WTC11 (cell line): ENCODE results near the gene ASPHD1. TPM values are rescaled to one million over a fixed set of nuclear protein-coding genes. Genes with fewer than 3 reads are reported as not detected.

Source experiments
- ATAC-seq: fragments of 200-7000 bp; cut with Tn5 transposase; 2 replicates; pipeline ENCODE4 v1.10.0; 2021; ENCODE audit warnings: mild to moderate bottlenecking, moderate library complexity
- CTCF ChIA-PET: fragments of 300-600 bp; sonication (Branson Sonifier 250); formaldehyde crosslinking; loops from one replicate; lab custom pipeline; 2021; ENCODE audit warnings: antibody characterized with exemption; lab: Charles Lee
- POLR2A ChIA-PET: fragments of 350-600 bp; sonication (Branson Sonifier 250); formaldehyde crosslinking; loops from one replicate; lab custom pipeline; 2021; ENCODE audit warnings: antibody characterized with exemption; lab: Charles Lee
- DNase-seq: peaks from one replicate; pipeline ENCODE4 v3.0.0; 2021; ENCODE audit warnings: low spot score
- H3K27ac Mint-ChIP-seq: 2 replicates; pipeline ENCODE4 v1.8.0; 2021; ENCODE audit warnings: mixed read lengths
- H3K27me3 Mint-ChIP-seq: 2 replicates; pipeline ENCODE4 v1.8.0; 2021; ENCODE audit warnings: low read depth, mild to moderate bottlenecking, moderate library complexity, mixed read lengths
- H3K36me3 Mint-ChIP-seq: 2 replicates; pipeline ENCODE4 v1.8.0; 2021; ENCODE audit warnings: mixed read lengths
- H3K4me1 Mint-ChIP-seq: 2 replicates; pipeline ENCODE4 v1.8.0; 2022; ENCODE audit warnings: mixed read lengths
- H3K4me3 Mint-ChIP-seq: 2 replicates; pipeline ENCODE4 v1.8.0; 2021; ENCODE audit warnings: mild to moderate bottlenecking, moderate library complexity, mixed read lengths
- H3K9me3 Mint-ChIP-seq: 2 replicates; pipeline ENCODE4 v1.8.0; 2021; ENCODE audit warnings: mixed read lengths
- JUN ChIP-seq: sonication (generic); formaldehyde crosslinking; IDR thresholded peaks from 2 replicates; pipeline ENCODE4 v1.8.0; 2023; ENCODE audit warnings: mild to moderate bottlenecking, missing genetic modification reagents
- KAT7 ChIP-seq: sonication (generic); formaldehyde crosslinking; IDR thresholded peaks from 2 replicates; pipeline ENCODE4 v1.8.1; 2023; ENCODE audit warnings: missing genetic modification reagents, mild to moderate bottlenecking, borderline replicate concordance
- MYBL2 ChIP-seq: sonication (generic); formaldehyde crosslinking; IDR thresholded peaks from 2 replicates; pipeline ENCODE4 v1.8.1; 2023; ENCODE audit warnings: mild to moderate bottlenecking, moderate library complexity, missing genetic modification reagents
- NFYB ChIP-seq: sonication (generic); formaldehyde crosslinking; conservative IDR thresholded peaks from 2 replicates; pipeline ENCODE4 v1.8.0; 2022; ENCODE audit warnings: low read depth, missing genetic modification reagents
- TEAD4 ChIP-seq: sonication (generic); formaldehyde crosslinking; IDR thresholded peaks from 2 replicates; pipeline ENCODE4 v1.8.0; 2022; ENCODE audit warnings: mild to moderate bottlenecking, missing genetic modification reagents
- ZBTB21 ChIP-seq: sonication (generic); formaldehyde crosslinking; IDR thresholded peaks from 2 replicates; pipeline ENCODE4 v1.8.1; 2023; ENCODE audit warnings: mild to moderate bottlenecking, missing genetic modification reagents, borderline replicate concordance
- ZNF138 ChIP-seq: sonication (generic); formaldehyde crosslinking; conservative IDR thresholded peaks from 2 replicates; pipeline ENCODE4 v1.8.1; 2022; ENCODE audit warnings: mild to moderate bottlenecking, moderate library complexity, missing genetic modification reagents
- ZNF423 ChIP-seq: fragments of 250-450 bp; sonication (Bioruptor Pico); IDR thresholded peaks from 2 replicates; pipeline ENCODE4 v2.1.2; 2022; ENCODE audit warnings: mild to moderate bottlenecking, moderate library complexity
- total RNA-seq: library from RNA; stranded (reverse); gene quantifications from 3 replicates; pipeline ENCODE4 v1.2.3, GENCODE V29; 2021
- TF ChIP-seq, protein P1 (sequence below): sonication (generic); formaldehyde crosslinking; IDR thresholded peaks from 2 replicates; pipeline ENCODE4 v1.8.1; 2022; ENCODE audit warnings: low read depth, missing genetic modification reagents, borderline replicate concordance
- TF ChIP-seq, protein P2 (sequence below): sonication (generic); formaldehyde crosslinking; IDR thresholded peaks from 2 replicates; pipeline ENCODE4 v1.8.0; 2022; ENCODE audit warnings: mild to moderate bottlenecking, missing genetic modification reagents
- TF ChIP-seq, protein P3 (sequence below): fragments of 250-450 bp; sonication (Bioruptor Pico); IDR thresholded peaks from 2 replicates; pipeline ENCODE4 v1.9.0; 2021; ENCODE audit warnings: mild to moderate bottlenecking, borderline replicate concordance
- TF ChIP-seq, protein P4 (sequence below): sonication (generic); formaldehyde crosslinking; IDR thresholded peaks from 2 replicates; pipeline ENCODE4 v1.8.0; 2023; ENCODE audit warnings: missing genetic modification reagents, mild to moderate bottlenecking, borderline replicate concordance
- TF ChIP-seq, protein P5 (sequence below): sonication (generic); formaldehyde crosslinking; IDR thresholded peaks from 2 replicates; pipeline ENCODE4 v1.8.1; 2023; ENCODE audit warnings: mild to moderate bottlenecking, missing genetic modification reagents, moderate library complexity
- TF ChIP-seq, protein P6 (sequence below): fragments of 250-450 bp; sonication (Bioruptor Pico); IDR thresholded peaks from 2 replicates; pipeline ENCODE4 v2.1.2; 2022; ENCODE audit warnings: mild to moderate bottlenecking, moderate library complexity
- TF ChIP-seq, protein P7 (sequence below): sonication (generic); formaldehyde crosslinking; conservative IDR thresholded peaks from 2 replicates; pipeline ENCODE4 v1.8.1; 2022; ENCODE audit warnings: mild to moderate bottlenecking, missing genetic modification reagents

ASPHD1 gene
- total RNA-seq, 1 experiment from 2014 or later, result 26.9 TPM

DNA sequence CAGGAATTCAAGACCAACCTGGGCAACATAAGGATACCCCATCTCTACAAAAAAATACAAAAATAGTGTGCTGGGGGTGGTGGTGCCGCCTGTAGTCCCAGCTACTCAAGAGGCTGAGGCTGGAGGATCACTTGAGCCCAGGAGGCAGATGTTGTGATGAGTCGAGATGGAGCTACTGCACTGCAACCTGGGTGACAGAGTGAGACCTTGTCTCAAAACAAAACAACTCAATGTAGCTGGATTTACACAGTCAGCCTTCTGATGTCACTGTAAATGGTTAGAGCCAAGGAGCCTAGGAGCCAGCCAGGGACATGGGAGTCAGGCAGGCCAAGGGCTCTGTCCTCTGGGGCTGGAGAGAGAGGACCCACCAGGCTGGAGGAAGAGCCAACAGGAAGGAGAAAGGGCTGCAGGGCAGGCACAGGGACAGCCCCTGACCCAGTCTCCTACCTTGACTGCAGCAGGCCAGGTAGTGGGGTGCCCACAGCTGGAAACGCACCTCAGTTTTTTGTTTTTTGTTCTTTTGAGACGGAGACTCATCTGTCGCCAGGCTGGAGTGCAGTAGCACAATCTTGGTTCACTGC, 45.7 kb upstream of the ASPHD1 start:
- Mint-ChIP-seq H3K4me3 (no peak overlapping the region), H3K36me3 (peaks cover 10% of the 10 kb centered on the region), H3K9me3 (no peaks in the 10 kb centered on the region), H3K4me1 (peaks cover 9% of the 10 kb centered on the region; the same call in 1 of the 2 replicates), H3K27me3 (no peaks in the 10 kb centered on the region; the same call in 1 of the 2 replicates), H3K27ac (no peak overlapping the region; the same call in 1 of the 2 replicates)
- ATAC-seq, result no peak
- ChIA-PET CTCF (interaction anchor here (0.6 to 2.3 kb wide), 4 partner anchors 11 to 780 kb away, joined by 4 to 10 read pairs (median 6); partner anchors contain the start of gene TLCD3B), POLR2A (interaction anchor here (0.7 kb wide), 1 partner anchor 9 kb away, joined by 3 read pairs; the partner anchor contains the start of gene CDIPT)
- DNase-seq, result no peak
- TF ChIP-seq, protein P1, sequence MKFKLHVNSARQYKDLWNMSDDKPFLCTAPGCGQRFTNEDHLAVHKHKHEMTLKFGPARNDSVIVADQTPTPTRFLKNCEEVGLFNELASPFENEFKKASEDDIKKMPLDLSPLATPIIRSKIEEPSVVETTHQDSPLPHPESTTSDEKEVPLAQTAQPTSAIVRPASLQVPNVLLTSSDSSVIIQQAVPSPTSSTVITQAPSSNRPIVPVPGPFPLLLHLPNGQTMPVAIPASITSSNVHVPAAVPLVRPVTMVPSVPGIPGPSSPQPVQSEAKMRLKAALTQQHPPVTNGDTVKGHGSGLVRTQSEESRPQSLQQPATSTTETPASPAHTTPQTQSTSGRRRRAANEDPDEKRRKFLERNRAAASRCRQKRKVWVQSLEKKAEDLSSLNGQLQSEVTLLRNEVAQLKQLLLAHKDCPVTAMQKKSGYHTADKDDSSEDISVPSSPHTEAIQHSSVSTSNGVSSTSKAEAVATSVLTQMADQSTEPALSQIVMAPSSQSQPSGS (CRISPR knock-in tag), result no peak
- TF ChIP-seq ZBTB21 (CRISPR knock-in tag) (no peak), TEAD4 (CRISPR knock-in tag) (no peak), ZNF423 (CRISPR knock-in tag) (no peak)
- TF ChIP-seq, protein P2, sequence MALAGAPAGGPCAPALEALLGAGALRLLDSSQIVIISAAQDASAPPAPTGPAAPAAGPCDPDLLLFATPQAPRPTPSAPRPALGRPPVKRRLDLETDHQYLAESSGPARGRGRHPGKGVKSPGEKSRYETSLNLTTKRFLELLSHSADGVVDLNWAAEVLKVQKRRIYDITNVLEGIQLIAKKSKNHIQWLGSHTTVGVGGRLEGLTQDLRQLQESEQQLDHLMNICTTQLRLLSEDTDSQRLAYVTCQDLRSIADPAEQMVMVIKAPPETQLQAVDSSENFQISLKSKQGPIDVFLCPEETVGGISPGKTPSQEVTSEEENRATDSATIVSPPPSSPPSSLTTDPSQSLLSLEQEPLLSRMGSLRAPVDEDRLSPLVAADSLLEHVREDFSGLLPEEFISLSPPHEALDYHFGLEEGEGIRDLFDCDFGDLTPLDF (CRISPR knock-in tag), result no peak

DNA sequence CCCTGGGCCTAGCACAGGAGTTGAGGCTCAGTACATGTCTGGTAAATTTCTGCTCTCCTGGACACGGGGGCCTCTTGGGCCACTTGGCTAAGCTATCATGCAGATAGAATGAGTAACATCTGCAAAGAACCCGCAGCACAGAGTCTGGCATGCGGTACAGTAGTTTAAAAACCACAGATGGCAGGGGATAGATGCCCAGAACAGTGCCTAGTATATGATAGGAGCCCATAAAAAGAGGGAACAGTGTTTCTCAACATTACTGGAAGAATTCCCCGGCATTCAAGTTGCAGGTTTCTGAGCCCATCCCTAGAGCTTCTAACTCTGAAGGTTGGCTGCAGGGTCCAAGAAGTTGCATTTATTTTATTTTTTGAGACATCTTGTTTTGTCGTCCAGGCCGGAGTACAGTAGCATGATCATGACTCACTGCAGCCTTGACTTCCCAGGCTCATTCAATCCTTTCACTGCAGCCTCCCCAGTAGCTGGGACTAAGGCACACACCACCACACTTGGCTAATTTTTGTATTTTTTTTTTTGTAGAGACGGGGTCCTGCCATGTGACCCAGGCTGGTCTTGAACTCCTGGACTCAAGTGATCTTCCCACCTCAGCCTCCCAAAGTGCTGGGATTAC, 43.0 kb upstream of the ASPHD1 start:
- Mint-ChIP-seq H3K36me3 (peaks cover 13% of the 10 kb centered on the region), H3K27ac (peak overlapping the region; percentile 61; the same call in 1 of the 2 replicates), H3K9me3 (no peaks in the 10 kb centered on the region), H3K4me1 (peaks cover 12% of the 10 kb centered on the region), H3K27me3 (no peaks in the 10 kb centered on the region), H3K4me3 (no peak overlapping the region)
- DNase-seq (no peak), ATAC-seq (no peak)
- ChIA-PET CTCF (interaction anchor here (0.7 to 2.8 kb wide), 3 partner anchors 9 to 907 kb away, joined by 3 to 25 read pairs (median 4); no protein-coding TSS in a partner anchor), POLR2A (interaction anchor here (0.6 kb wide), 1 partner anchor 136 kb away, joined by 3 read pairs; no protein-coding TSS in a partner anchor)
- TF ChIP-seq ZNF423 (CRISPR knock-in tag) (no peak), ZBTB21 (CRISPR knock-in tag) (no peak), KAT7 (CRISPR knock-in tag) (no peak), MYBL2 (no peak), ZNF138 (no peak), JUN (CRISPR knock-in tag) (no peak), NFYB (no peak)
- TF ChIP-seq, protein P3, sequence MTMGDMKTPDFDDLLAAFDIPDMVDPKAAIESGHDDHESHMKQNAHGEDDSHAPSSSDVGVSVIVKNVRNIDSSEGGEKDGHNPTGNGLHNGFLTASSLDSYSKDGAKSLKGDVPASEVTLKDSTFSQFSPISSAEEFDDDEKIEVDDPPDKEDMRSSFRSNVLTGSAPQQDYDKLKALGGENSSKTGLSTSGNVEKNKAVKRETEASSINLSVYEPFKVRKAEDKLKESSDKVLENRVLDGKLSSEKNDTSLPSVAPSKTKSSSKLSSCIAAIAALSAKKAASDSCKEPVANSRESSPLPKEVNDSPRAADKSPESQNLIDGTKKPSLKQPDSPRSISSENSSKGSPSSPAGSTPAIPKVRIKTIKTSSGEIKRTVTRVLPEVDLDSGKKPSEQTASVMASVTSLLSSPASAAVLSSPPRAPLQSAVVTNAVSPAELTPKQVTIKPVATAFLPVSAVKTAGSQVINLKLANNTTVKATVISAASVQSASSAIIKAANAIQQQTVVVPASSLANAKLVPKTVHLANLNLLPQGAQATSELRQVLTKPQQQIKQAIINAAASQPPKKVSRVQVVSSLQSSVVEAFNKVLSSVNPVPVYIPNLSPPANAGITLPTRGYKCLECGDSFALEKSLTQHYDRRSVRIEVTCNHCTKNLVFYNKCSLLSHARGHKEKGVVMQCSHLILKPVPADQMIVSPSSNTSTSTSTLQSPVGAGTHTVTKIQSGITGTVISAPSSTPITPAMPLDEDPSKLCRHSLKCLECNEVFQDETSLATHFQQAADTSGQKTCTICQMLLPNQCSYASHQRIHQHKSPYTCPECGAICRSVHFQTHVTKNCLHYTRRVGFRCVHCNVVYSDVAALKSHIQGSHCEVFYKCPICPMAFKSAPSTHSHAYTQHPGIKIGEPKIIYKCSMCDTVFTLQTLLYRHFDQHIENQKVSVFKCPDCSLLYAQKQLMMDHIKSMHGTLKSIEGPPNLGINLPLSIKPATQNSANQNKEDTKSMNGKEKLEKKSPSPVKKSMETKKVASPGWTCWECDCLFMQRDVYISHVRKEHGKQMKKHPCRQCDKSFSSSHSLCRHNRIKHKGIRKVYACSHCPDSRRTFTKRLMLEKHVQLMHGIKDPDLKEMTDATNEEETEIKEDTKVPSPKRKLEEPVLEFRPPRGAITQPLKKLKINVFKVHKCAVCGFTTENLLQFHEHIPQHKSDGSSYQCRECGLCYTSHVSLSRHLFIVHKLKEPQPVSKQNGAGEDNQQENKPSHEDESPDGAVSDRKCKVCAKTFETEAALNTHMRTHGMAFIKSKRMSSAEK (CRISPR knock-in tag), result no peak
- TF ChIP-seq, protein P4, sequence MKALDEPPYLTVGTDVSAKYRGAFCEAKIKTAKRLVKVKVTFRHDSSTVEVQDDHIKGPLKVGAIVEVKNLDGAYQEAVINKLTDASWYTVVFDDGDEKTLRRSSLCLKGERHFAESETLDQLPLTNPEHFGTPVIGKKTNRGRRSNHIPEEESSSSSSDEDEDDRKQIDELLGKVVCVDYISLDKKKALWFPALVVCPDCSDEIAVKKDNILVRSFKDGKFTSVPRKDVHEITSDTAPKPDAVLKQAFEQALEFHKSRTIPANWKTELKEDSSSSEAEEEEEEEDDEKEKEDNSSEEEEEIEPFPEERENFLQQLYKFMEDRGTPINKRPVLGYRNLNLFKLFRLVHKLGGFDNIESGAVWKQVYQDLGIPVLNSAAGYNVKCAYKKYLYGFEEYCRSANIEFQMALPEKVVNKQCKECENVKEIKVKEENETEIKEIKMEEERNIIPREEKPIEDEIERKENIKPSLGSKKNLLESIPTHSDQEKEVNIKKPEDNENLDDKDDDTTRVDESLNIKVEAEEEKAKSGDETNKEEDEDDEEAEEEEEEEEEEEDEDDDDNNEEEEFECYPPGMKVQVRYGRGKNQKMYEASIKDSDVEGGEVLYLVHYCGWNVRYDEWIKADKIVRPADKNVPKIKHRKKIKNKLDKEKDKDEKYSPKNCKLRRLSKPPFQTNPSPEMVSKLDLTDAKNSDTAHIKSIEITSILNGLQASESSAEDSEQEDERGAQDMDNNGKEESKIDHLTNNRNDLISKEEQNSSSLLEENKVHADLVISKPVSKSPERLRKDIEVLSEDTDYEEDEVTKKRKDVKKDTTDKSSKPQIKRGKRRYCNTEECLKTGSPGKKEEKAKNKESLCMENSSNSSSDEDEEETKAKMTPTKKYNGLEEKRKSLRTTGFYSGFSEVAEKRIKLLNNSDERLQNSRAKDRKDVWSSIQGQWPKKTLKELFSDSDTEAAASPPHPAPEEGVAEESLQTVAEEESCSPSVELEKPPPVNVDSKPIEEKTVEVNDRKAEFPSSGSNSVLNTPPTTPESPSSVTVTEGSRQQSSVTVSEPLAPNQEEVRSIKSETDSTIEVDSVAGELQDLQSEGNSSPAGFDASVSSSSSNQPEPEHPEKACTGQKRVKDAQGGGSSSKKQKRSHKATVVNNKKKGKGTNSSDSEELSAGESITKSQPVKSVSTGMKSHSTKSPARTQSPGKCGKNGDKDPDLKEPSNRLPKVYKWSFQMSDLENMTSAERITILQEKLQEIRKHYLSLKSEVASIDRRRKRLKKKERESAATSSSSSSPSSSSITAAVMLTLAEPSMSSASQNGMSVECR, result no peak
- TF ChIP-seq, protein P5, sequence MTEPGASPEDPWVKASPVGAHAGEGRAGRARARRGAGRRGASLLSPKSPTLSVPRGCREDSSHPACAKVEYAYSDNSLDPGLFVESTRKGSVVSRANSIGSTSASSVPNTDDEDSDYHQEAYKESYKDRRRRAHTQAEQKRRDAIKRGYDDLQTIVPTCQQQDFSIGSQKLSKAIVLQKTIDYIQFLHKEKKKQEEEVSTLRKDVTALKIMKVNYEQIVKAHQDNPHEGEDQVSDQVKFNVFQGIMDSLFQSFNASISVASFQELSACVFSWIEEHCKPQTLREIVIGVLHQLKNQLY (CRISPR knock-in tag), result no peak
- TF ChIP-seq, protein P6, sequence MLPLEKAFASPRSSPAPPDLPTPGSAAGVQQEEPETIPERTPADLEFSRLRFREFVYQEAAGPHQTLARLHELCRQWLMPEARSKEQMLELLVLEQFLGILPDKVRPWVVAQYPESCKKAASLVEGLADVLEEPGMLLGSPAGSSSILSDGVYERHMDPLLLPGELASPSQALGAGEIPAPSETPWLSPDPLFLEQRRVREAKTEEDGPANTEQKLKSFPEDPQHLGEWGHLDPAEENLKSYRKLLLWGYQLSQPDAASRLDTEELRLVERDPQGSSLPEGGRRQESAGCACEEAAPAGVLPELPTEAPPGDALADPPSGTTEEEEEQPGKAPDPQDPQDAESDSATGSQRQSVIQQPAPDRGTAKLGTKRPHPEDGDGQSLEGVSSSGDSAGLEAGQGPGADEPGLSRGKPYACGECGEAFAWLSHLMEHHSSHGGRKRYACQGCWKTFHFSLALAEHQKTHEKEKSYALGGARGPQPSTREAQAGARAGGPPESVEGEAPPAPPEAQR (CRISPR knock-in tag), result no peak
- TF ChIP-seq, protein P1 (CRISPR knock-in tag), result no peak
- TF ChIP-seq, protein P7, sequence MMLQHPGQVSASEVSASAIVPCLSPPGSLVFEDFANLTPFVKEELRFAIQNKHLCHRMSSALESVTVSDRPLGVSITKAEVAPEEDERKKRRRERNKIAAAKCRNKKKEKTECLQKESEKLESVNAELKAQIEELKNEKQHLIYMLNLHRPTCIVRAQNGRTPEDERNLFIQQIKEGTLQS (CRISPR knock-in tag), result no peak
